Testis (tissue), 3 donors: ENCODE measurements around the gene COQ3. TPM values are rescaled to one million over a fixed set of nuclear protein-coding genes. Genes with fewer than 3 reads are reported as not detected.

Source experiments
- DNase-seq: peaks from one replicate; pipeline ENCODE4 v3.0.0-alpha.2; 2019
- H3K27ac ChIP-seq, 2 donors: fragments of 200-600 bp; sonication (generic); one replicate each; pipeline ENCODE4 v1.5.1; 2019
- H3K27me3 ChIP-seq: fragments of 200-600 bp; sonication (generic); one replicate; pipeline ENCODE4 v1.5.1; 2019
- H3K36me3 ChIP-seq: fragments of 200-600 bp; sonication (generic); one replicate; pipeline ENCODE4 v1.5.1; 2017; ENCODE audit warnings: low read depth; ENCODE audit errors: missing control alignments
- H3K4me1 ChIP-seq: fragments of 200-600 bp; sonication (generic); one replicate; pipeline ENCODE4 v1.5.1; 2019
- H3K4me3 ChIP-seq, 2 donors: fragments of 200-600 bp; sonication (generic); one replicate each; pipeline ENCODE4 v1.5.1; 2017 to 2019
- H3K9me3 ChIP-seq: fragments of 200-600 bp; sonication (generic); one replicate; pipeline ENCODE4 v1.5.1; 2017
- CTCF ChIP-seq, 3 experiments: fragments of 450-650 bp in 2 of 3; fragments of 200-600 bp in 1 of 3; sonication (generic) in 1 of 3; IDR thresholded peaks; one replicate each; pipeline ENCODE4 v1.5.1; 2016 to 2019; ENCODE audit warnings: antibody characterized with exemption in 3 of 3, mild to moderate bottlenecking in 2 of 3, moderate library complexity in 1 of 3
- POLR2A ChIP-seq: fragments of 450-650 bp; IDR thresholded peaks from one replicate; pipeline ENCODE4 v1.6.1; 2017; ENCODE audit warnings: antibody characterized with exemption, mild to moderate bottlenecking, moderate library complexity
- WGBS, 2 donors: methylation state at CpG; one replicate each; pipeline ENCODE4 v1.1.5; 2018; 5-methylcytosine and 5-hydroxymethylcytosine counted together
- intact Hi-C: fragments of 100-400 bp; cut with DNase I; formaldehyde crosslinking; loops from one replicate; pipeline ENCODE4 v1.15.1; 2023; ENCODE audit warnings: low total_unique reads
- polyA plus RNA-seq: library from polyadenylated mRNA; stranded (reverse); fragments of 350-450 nt; fragmentation: Illumina TruSeq; extraction: RNeasy Lipid Tissue Mini Kit (QIAGEN cat#74804); gene quantifications from one replicate; pipeline ENCODE4 v1.2.3, GENCODE V29; 2014; ENCODE audit warnings: low read depth, low replicate concordance; ENCODE audit not compliant: insufficient read depth
- total RNA-seq, 2 donors: library from RNA; depleted of rRNA; stranded (reverse); fragments of >200 nt; gene quantifications; one replicate each; pipeline ENCODE4 v1.2.3, GENCODE V29; 2016

COQ3 gene
- total and polyA plus RNA-seq, 3 donors from 2014 or later: 2.3 to 4.8 (median 2.8) TPM

- TF ChIP-seq CTCF (IDR thresholded peaks at IDR 0.05) (no peak), POLR2A (no peak)
- no peaks in the 10 kb centered on the region for H3K27me3 ChIP-seq
- 62 to 80% methylated on average over 6 of the region's 6 CpGs for WGBS, 2 donors
- no peaks in the 10 kb centered on the region for H3K36me3 ChIP-seq
- H3K4me3 ChIP-seq: no peak overlapping the region
- no peak overlapping the region for H3K27ac ChIP-seq
- DNase-seq: no peak
- intact Hi-C loops: no loop called here
- H3K4me1 ChIP-seq: peaks cover 21% of the 10 kb centered on the region
- H3K9me3 ChIP-seq: no peaks in the 10 kb centered on the region
These were observed 28.9 kb upstream of the COQ3 start for GRCh38 chr6:99422912-99423311.

- Histone ChIP-seq H3K4me1 (peaks cover 4% of the 10 kb centered on the region), H3K27ac (no peak overlapping the region), H3K36me3 (no peaks in the 10 kb centered on the region), H3K4me3 (no peak overlapping the region), H3K27me3 (no peaks in the 10 kb centered on the region), H3K9me3 (no peaks in the 10 kb centered on the region)
- intact Hi-C loops: no loop called here
- TF ChIP-seq POLR2A (no peak), CTCF (IDR thresholded peaks at IDR 0.05) (no peak)
- 82% methylated on average over 9 of the region's 9 CpGs for WGBS, 2 donors
- no peak for DNase-seq
These were observed 23.1 kb upstream of the COQ3 start for GRCh38 chr6:99416892-99417767.

GRCh38 chr6:99416226-99416625 is 22.2 kb upstream of the COQ3 start:
- WGBS, 2 donors: 76 to 78% methylated on average over 2 of the region's 2 CpGs
- intact Hi-C loops: no loop called here

DNA sequence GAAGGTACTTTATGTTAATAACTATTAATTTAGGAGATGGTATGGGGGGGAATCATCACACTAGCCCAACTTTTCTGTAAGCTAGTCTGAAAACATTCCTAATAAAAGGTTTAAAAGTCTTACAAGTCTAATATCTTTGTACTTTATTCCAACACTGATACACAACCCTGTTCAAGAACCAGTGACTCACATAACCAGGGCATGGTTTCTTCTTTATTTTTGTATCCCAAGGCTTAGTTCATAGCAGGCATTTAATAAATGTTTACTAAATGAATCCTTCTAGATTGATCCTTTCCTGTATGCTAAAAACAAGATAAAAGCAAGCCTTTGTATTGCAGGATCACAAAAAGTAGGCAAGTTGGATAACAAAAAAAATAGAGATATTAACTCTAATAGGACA is 21.5 kb upstream of the COQ3 start:
- no peak for DNase-seq
- no peaks in the 10 kb centered on the region for H3K9me3 ChIP-seq
- TF ChIP-seq CTCF (IDR thresholded peaks at IDR 0.05) (no peak), POLR2A (no peak)
- H3K27me3 ChIP-seq: no peaks in the 10 kb centered on the region
- peaks cover 4% of the 10 kb centered on the region for H3K4me1 ChIP-seq
- H3K27ac ChIP-seq: no peak overlapping the region
- no peak overlapping the region for H3K4me3 ChIP-seq
- intact Hi-C loops: no loop called here
- no peaks in the 10 kb centered on the region for H3K36me3 ChIP-seq

More at GRCh38 chr6:99416226-99416625, 22.2 kb upstream of the COQ3 start:
- Histone ChIP-seq H3K4me1 (peaks cover 4% of the 10 kb centered on the region), H3K36me3 (no peaks in the 10 kb centered on the region), H3K27ac (no peak overlapping the region), H3K9me3 (no peaks in the 10 kb centered on the region), H3K27me3 (no peaks in the 10 kb centered on the region), H3K4me3 (no peak overlapping the region)
- TF ChIP-seq CTCF (IDR thresholded peaks at IDR 0.05) (no peak), POLR2A (no peak)
- DNase-seq: no peak

DNA sequence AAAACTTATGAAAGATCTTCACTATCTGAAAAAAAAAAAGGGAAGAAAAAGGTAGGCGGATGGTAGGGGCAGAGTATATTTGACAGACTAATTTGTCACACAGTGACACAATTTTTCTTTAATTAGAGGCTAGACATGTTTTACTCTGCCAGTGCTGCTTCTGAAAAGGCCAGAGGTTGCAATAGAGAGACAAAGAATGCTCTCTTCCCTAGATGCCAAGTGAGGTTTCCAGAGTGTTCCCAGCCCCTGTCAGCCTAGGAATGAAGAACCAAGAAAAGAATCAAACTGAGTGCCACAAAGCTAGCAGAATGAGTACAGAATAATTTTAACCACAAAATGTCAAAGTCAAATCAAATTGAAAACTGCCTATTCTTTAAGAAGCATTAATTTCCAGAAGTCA is 18.1 kb upstream of the COQ3 start:
- Histone ChIP-seq H3K27me3 (no peaks in the 10 kb centered on the region), H3K36me3 (no peaks in the 10 kb centered on the region), H3K4me3 (no peak overlapping the region), H3K27ac (no peak overlapping the region), H3K9me3 (no peaks in the 10 kb centered on the region), H3K4me1 (peaks cover 1% of the 10 kb centered on the region)
- no peak for DNase-seq
- TF ChIP-seq POLR2A: no peak
- no peak for TF ChIP-seq CTCF (IDR thresholded peaks at IDR 0.05)
- intact Hi-C loops: no loop called here
- 83 to 88% methylated on average over 1 of the region's 1 CpG for WGBS, 2 donors
